GM12878 (cell line): ENCODE measurements around the gene UTP14A. TPM values are rescaled to one million over a fixed set of nuclear protein-coding genes. Genes with fewer than 3 reads are reported as not detected.

Experiments
- BACH1 ChIP-seq: fragments of 450-650 bp; IDR thresholded peaks from 2 replicates; pipeline ENCODE4 v1.6.1; 2017; ENCODE audit warnings: mild to moderate bottlenecking, borderline replicate concordance
- CHD1 ChIP-seq: IDR thresholded peaks from 2 replicates; pipeline ENCODE4 v1.6.1; 2012; ENCODE audit warnings: low read depth, low read length, improper control_type of control experiment
- E2F8 ChIP-seq: fragments of 450-650 bp; IDR thresholded peaks from 2 replicates; pipeline ENCODE4 v1.6.1; 2018; ENCODE audit warnings: mild to moderate bottlenecking, low read depth, moderate library complexity; ENCODE audit not compliant: partially characterized antibody
- EGR1 ChIP-seq, 2 experiments: IDR thresholded peaks; 1 replicate in 1 of 2; 2 replicates in 1 of 2; pipeline ENCODE4 v1.6.1; 2011 to 2012; ENCODE audit warnings: low read depth in 2 of 2, low read length in 2 of 2, borderline replicate concordance in 1 of 2, mild to moderate bottlenecking in 1 of 2, moderate library complexity in 1 of 2
- MYB ChIP-seq: fragments of 150-350 bp; IDR thresholded peaks from 2 replicates; pipeline ENCODE4 v1.6.1; 2014; ENCODE audit warnings: mild to moderate bottlenecking, low read depth, low read length, borderline replicate concordance
- NFYB ChIP-seq: IDR thresholded peaks from 2 replicates; pipeline ENCODE4 v1.6.1; 2011; ENCODE audit warnings: low read depth, mild to moderate bottlenecking, low read length, improper control_type of control experiment, moderate library complexity; ENCODE audit not compliant: insufficient read depth
- NR2C2 ChIP-seq: IDR thresholded peaks from 2 replicates; pipeline ENCODE4 v1.6.1; 2011; ENCODE audit warnings: borderline replicate concordance, low read depth; ENCODE audit not compliant: control insufficient read depth, insufficient read length
- RAD21 ChIP-seq: IDR thresholded peaks from 2 replicates; pipeline ENCODE4 v1.6.1; 2011; ENCODE audit warnings: mild to moderate bottlenecking, low read depth, low read length, moderate library complexity; ENCODE audit not compliant: insufficient read depth
- RUNX3 ChIP-seq: IDR thresholded peaks from 2 replicates; pipeline ENCODE4 v1.6.1; 2012; ENCODE audit warnings: low read length, inconsistent platforms
- SREBF2 ChIP-seq: IDR thresholded peaks from 2 replicates; pipeline ENCODE4 v1.6.1; 2012; ENCODE audit warnings: mild to moderate bottlenecking, low read length
- TAF1 ChIP-seq: IDR thresholded peaks from 2 replicates; pipeline ENCODE4 v1.6.1; 2011; ENCODE audit warnings: mild to moderate bottlenecking, low read depth, low read length, borderline replicate concordance
- TBL1XR1 ChIP-seq: IDR thresholded peaks from 2 replicates; pipeline ENCODE4 v1.6.1; 2012; ENCODE audit warnings: low read depth, low read length, improper control_type of control experiment
- ZNF687 ChIP-seq: fragments of 450-650 bp; IDR thresholded peaks from 2 replicates; pipeline ENCODE4 v1.6.1; 2017; ENCODE audit warnings: mild to moderate bottlenecking, moderate library complexity
- polyA plus RNA-seq, 11 experiments: library from polyadenylated mRNA; depleted of rRNA in 4 of 11; unstranded in 6 of 11; stranded (reverse) in 5 of 11; fragments of >200 nt; fragmentation: Nextera tagmentation in 4 of 11; fragmentation: Illumina TruSeq in 1 of 11; extraction: Ambion mirVana in 4 of 11; extraction: Trizol in 1 of 11; gene quantifications; 1 replicate in 1 of 11; 2 replicates in 10 of 11; pipeline versions ENCODE4 v1.2.1 to v1.2.3, GENCODE V29; 2011 to 2016; ENCODE audit warnings: inconsistent platforms in 2 of 11, missing spikeins in 2 of 11, low read depth in 1 of 11
- total RNA-seq, 4 experiments: library from RNA; depleted of rRNA in 3 of 4; stranded (reverse); fragments of >200 nt in 3 of 4; fragmentation: Illumina TruSeq in 1 of 4; extraction: Trizol in 1 of 4; gene quantifications; 2 replicates each; pipeline versions ENCODE4 v1.2.1 to v1.2.3, GENCODE V29; 2013 to 2021
- TF ChIP-seq, protein P1 (sequence below): fragments of 450-650 bp; IDR thresholded peaks from 2 replicates; pipeline ENCODE4 v1.6.1; 2017; ENCODE audit warnings: mild to moderate bottlenecking, low read depth, inconsistent platforms; ENCODE audit not compliant: poor library complexity, severe bottlenecking
- TF ChIP-seq, protein P2 (sequence below): fragments of 450-650 bp; formaldehyde crosslinking; IDR thresholded peaks from 2 replicates; pipeline ENCODE4 v1.5.0; 2022; ENCODE audit warnings: mild to moderate bottlenecking, missing genetic modification characterization

The UTP14A gene
- total and polyA plus RNA-seq, 10 of the 15 experiments (the other 5 are each of a cell fraction or from before 2014, with no cell fraction given): 16.9 to 49.8 (median 31.4) TPM

GRCh38 chrX:129957241-129958082 is 51.5 kb downstream of the UTP14A start (continued):
- TF ChIP-seq, protein P1, sequence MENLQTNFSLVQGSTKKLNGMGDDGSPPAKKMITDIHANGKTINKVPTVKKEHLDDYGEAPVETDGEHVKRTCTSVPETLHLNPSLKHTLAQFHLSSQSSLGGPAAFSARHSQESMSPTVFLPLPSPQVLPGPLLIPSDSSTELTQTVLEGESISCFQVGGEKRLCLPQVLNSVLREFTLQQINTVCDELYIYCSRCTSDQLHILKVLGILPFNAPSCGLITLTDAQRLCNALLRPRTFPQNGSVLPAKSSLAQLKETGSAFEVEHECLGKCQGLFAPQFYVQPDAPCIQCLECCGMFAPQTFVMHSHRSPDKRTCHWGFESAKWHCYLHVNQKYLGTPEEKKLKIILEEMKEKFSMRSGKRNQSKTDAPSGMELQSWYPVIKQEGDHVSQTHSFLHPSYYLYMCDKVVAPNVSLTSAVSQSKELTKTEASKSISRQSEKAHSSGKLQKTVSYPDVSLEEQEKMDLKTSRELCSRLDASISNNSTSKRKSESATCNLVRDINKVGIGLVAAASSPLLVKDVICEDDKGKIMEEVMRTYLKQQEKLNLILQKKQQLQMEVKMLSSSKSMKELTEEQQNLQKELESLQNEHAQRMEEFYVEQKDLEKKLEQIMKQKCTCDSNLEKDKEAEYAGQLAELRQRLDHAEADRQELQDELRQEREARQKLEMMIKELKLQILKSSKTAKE: no peak
- TF ChIP-seq EGR1 (IDR thresholded peaks at IDR 0.05; ENCODE audit: borderline replicate concordance in 1 of 2, low read depth in 2 of 2, low read length in 2 of 2): 0 out of 3 replicates have a peak, but pooled peaks of 1 of the 2 experiments have one; percentile 25
- TF ChIP-seq TBL1XR1: no peak
- TF ChIP-seq MYB: no peak
- peak; percentile 88 for TF ChIP-seq ZNF687
- TF ChIP-seq NR2C2: no peak
- no peak for TF ChIP-seq BACH1
- peak; percentile 46; the same call in 1 of the 2 replicates for TF ChIP-seq TAF1
- no peak for TF ChIP-seq CHD1
- TF ChIP-seq RUNX3: peak; percentile 15; the same call in 1 of the 2 replicates
- TF ChIP-seq NFYB: no peak
- no peak for TF ChIP-seq RAD21
- TF ChIP-seq, protein P2, sequence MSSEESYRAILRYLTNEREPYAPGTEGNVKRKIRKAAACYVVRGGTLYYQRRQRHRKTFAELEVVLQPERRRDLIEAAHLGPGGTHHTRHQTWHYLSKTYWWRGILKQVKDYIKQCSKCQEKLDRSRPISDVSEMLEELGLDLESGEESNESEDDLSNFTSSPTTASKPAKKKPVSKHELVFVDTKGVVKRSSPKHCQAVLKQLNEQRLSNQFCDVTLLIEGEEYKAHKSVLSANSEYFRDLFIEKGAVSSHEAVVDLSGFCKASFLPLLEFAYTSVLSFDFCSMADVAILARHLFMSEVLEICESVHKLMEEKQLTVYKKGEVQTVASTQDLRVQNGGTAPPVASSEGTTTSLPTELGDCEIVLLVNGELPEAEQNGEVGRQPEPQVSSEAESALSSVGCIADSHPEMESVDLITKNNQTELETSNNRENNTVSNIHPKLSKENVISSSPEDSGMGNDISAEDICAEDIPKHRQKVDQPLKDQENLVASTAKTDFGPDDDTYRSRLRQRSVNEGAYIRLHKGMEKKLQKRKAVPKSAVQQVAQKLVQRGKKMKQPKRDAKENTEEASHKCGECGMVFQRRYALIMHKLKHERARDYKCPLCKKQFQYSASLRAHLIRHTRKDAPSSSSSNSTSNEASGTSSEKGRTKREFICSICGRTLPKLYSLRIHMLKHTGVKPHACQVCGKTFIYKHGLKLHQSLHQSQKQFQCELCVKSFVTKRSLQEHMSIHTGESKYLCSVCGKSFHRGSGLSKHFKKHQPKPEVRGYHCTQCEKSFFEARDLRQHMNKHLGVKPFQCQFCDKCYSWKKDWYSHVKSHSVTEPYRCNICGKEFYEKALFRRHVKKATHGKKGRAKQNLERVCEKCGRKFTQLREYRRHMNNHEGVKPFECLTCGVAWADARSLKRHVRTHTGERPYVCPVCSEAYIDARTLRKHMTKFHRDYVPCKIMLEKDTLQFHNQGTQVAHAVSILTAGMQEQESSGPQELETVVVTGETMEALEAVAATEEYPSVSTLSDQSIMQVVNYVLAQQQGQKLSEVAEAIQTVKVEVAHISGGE (CRISPR knock-in tag): no peak
- TF ChIP-seq E2F8: no peak
- no peak for TF ChIP-seq SREBF2
